A549 (cell line): ENCODE results near the gene RXFP2. TPM values are rescaled to one million over a fixed set of nuclear protein-coding genes. Genes with fewer than 3 reads are reported as not detected.

Experiments used
- ATAC-seq, 2 experiments: fragments of 200-7000 bp in 1 of 2; fragments of >200 bp in 1 of 2; cut with Nextera tagmentation in 1 of 2; cut with Tn5 transposase in 1 of 2; 3 replicates each; pipeline versions ENCODE4 v1.8.0 to v1.9.1; 2018 to 2020; ENCODE audit warnings: mild to moderate bottlenecking in 1 of 2, moderate library complexity in 1 of 2
- CTCF ChIA-PET: fragments of 300-600 bp; sonication (Branson Sonifier 250); formaldehyde crosslinking; extraction: SDS; loops from one replicate; lab custom pipeline; 2021; ENCODE audit warnings: antibody characterized with exemption, inconsistent platforms; lab: Yijun Ruan, JAX
- POLR2A ChIA-PET: fragments of 350-600 bp; formaldehyde crosslinking; extraction: SDS; loops from one replicate; lab custom pipeline; 2021; ENCODE audit warnings: antibody characterized with exemption, inconsistent platforms; lab: Yijun Ruan, JAX
- DNase-seq, 2 experiments: peaks; one replicate each; pipeline versions ENCODE4 v3.0.0 to v3.0.0-alpha.2; 2011 to 2016; ENCODE audit warnings: low read depth in 1 of 2, low spot score in 1 of 2
- FAIRE-seq: peaks from 2 replicates; lab custom pipeline; 2011; peaks lifted over from hg19 to GRCh38; lab: Jason Lieb, UNC
- H3K27ac ChIP-seq, 2 experiments: fragments of >200 bp; sonication (Bioruptor Twin); formaldehyde crosslinking; 3 replicates each; pipeline ENCODE4 v1.5.1; 2016 to 2017
- H3K4me1 ChIP-seq: fragments of >200 bp; sonication (Bioruptor Twin); formaldehyde crosslinking; 3 replicates; pipeline ENCODE4 v1.6.1; 2016
- H3K4me2 ChIP-seq: fragments of >200 bp; sonication (Bioruptor Twin); formaldehyde crosslinking; 3 replicates; pipeline ENCODE4 v1.6.1; 2016
- H3K4me3 ChIP-seq: fragments of >200 bp; sonication (Bioruptor Twin); formaldehyde crosslinking; 3 replicates; pipeline ENCODE4 v1.5.1; 2016
- H3K9me3 ChIP-seq: fragments of >200 bp; sonication (Bioruptor Twin); formaldehyde crosslinking; 3 replicates; pipeline ENCODE4 v1.6.1; 2016
- BCL3 ChIP-seq: fragments of >200 bp; sonication (Bioruptor Twin); formaldehyde crosslinking; IDR thresholded peaks from 3 replicates; pipeline ENCODE4 v1.6.1; 2016
- BHLHE40 ChIP-seq: IDR thresholded peaks from 2 replicates; pipeline ENCODE4 v1.6.1; 2012; ENCODE audit warnings: low read depth, low read length, inconsistent platforms
- CBX8 ChIP-seq: fragments of 200-600 bp; sonication (generic); IDR thresholded peaks from 2 replicates; pipeline ENCODE4 v1.6.1; 2016
- CHD2 ChIP-seq: fragments of 150-350 bp; IDR thresholded peaks from 2 replicates; pipeline ENCODE4 v1.6.1; 2014; ENCODE audit warnings: low read length; ENCODE audit not compliant: partially characterized antibody
- CHD4 ChIP-seq: fragments of 200-600 bp; sonication (generic); IDR thresholded peaks from 2 replicates; pipeline ENCODE4 v1.6.1; 2016; ENCODE audit warnings: antibody characterized with exemption, mild to moderate bottlenecking, borderline replicate concordance
- E2F6 ChIP-seq: IDR thresholded peaks from 2 replicates; pipeline ENCODE4 v1.6.1; 2012; ENCODE audit warnings: low read depth, borderline replicate concordance
- EP300 ChIP-seq, 2 experiments: fragments of >200 bp; sonication (Bioruptor Twin); formaldehyde crosslinking; IDR thresholded peaks; 2 replicates in 1 of 2; 3 replicates in 1 of 2; pipeline ENCODE4 v1.6.1; 2016 to 2017
- ESRRA ChIP-seq: fragments of 150-350 bp; IDR thresholded peaks from 2 replicates; pipeline ENCODE4 v1.6.1; 2014; ENCODE audit warnings: mild to moderate bottlenecking, low read length, borderline replicate concordance
- FOXS1 ChIP-seq: fragments of 250-450 bp; sonication (Bioruptor Pico); IDR thresholded peaks from 2 replicates; pipeline ENCODE4 v1.5.0; 2020; ENCODE audit warnings: mild to moderate bottlenecking, moderate library complexity
- HEYL ChIP-seq: fragments of 250-450 bp; sonication (Bioruptor Pico); IDR thresholded peaks from 2 replicates; pipeline ENCODE4 v1.8.0; 2021; ENCODE audit warnings: mild to moderate bottlenecking, moderate library complexity
- HOXB5 ChIP-seq: fragments of 250-450 bp; sonication (Bioruptor Pico); IDR thresholded peaks from 2 replicates; pipeline ENCODE4 v1.5.0; 2020; ENCODE audit warnings: mild to moderate bottlenecking, moderate library complexity
- JUN ChIP-seq, 2 experiments: fragments of >200 bp; sonication (Bioruptor Twin); formaldehyde crosslinking; IDR thresholded peaks; 2 replicates in 1 of 2; 3 replicates in 1 of 2; pipeline ENCODE4 v1.6.1; 2016 to 2017
- KDM1A ChIP-seq: fragments of 200-600 bp; sonication (generic); IDR thresholded peaks from 2 replicates; pipeline ENCODE4 v1.6.1; 2016; ENCODE audit warnings: low read depth, mild to moderate bottlenecking
- KDM5A ChIP-seq: fragments of 200-600 bp; sonication (generic); IDR thresholded peaks from 2 replicates; pipeline ENCODE4 v1.6.1; 2016; ENCODE audit warnings: antibody characterized with exemption, mild to moderate bottlenecking
- NFE2L2 ChIP-seq: fragments of 150-350 bp; conservative IDR thresholded peaks from 2 replicates; pipeline ENCODE4 v1.6.1; 2014; ENCODE audit warnings: low read length
- NR3C1 ChIP-seq: fragments of >200 bp; sonication (Bioruptor Twin); formaldehyde crosslinking; IDR thresholded peaks from 3 replicates; pipeline ENCODE4 v1.6.1; 2017
- PHF8 ChIP-seq: fragments of 200-600 bp; sonication (generic); IDR thresholded peaks from 2 replicates; pipeline ENCODE4 v1.6.1; 2016; ENCODE audit warnings: low read depth, mild to moderate bottlenecking, antibody characterized with exemption, moderate library complexity, borderline replicate concordance
- POLR2A ChIP-seq: IDR thresholded peaks from 2 replicates; pipeline ENCODE4 v1.6.1; 2012; ENCODE audit warnings: mild to moderate bottlenecking, low read length
- RFX5 ChIP-seq: fragments of 450-650 bp; IDR thresholded peaks from 2 replicates; pipeline ENCODE4 v1.7.1; 2014; ENCODE audit warnings: antibody characterized with exemption, mild to moderate bottlenecking, moderate library complexity
- RNF2 ChIP-seq: fragments of 200-600 bp; sonication (generic); IDR thresholded peaks from 2 replicates; pipeline ENCODE4 v1.6.1; 2016; ENCODE audit warnings: low read depth, mild to moderate bottlenecking, antibody characterized with exemption, moderate library complexity, borderline replicate concordance
- SMC3 ChIP-seq: fragments of >200 bp; sonication (Bioruptor Twin); formaldehyde crosslinking; IDR thresholded peaks from 3 replicates; pipeline ENCODE4 v1.6.1; 2018; ENCODE audit warnings: inconsistent platforms
- SREBF2 ChIP-seq: fragments of 450-650 bp; IDR thresholded peaks from 2 replicates; pipeline ENCODE4 v1.6.1; 2014; ENCODE audit warnings: mild to moderate bottlenecking, moderate library complexity
- ZC3H11A ChIP-seq: fragments of 450-650 bp; IDR thresholded peaks from 2 replicates; pipeline ENCODE4 v1.6.1; 2014; ENCODE audit warnings: antibody characterized with exemption, mild to moderate bottlenecking
- ZSCAN20 ChIP-seq: fragments of 250-450 bp; sonication (Bioruptor Pico); IDR thresholded peaks from 2 replicates; pipeline ENCODE4 v1.8.0; 2022; ENCODE audit warnings: mild to moderate bottlenecking, moderate library complexity
- WGBS: methylation state at CpG from one replicate; pipeline ENCODE4 v1.1.6; 2017; ENCODE audit errors: missing lambda C conversion rate; 5-methylcytosine and 5-hydroxymethylcytosine counted together
- polyA plus RNA-seq, 4 experiments: library from polyadenylated mRNA; depleted of rRNA in 3 of 4; stranded (reverse); fragments of >200 nt; fragmentation: RNase III in 1 of 4; extraction: RNeasy Plus Mini Kit Qiagen cat#74134 plus additional on column Dnase treatment in 1 of 4; gene quantifications; 2 replicates in 3 of 4; 3 replicates in 1 of 4; pipeline ENCODE4 v1.2.3, GENCODE V29; 2011 to 2017
- TF ChIP-seq, protein P1 (sequence below): fragments of >200 bp; sonication (Bioruptor Twin); formaldehyde crosslinking; IDR thresholded peaks from 2 replicates; pipeline ENCODE4 v1.6.1; 2016
- TF ChIP-seq, protein P2 (sequence below): fragments of >200 bp; sonication (Bioruptor Twin); formaldehyde crosslinking; IDR thresholded peaks from 3 replicates; pipeline ENCODE4 v1.5.1; 2016
- TF ChIP-seq, protein P3 (sequence below): fragments of 250-450 bp; sonication (Bioruptor Pico); IDR thresholded peaks from 2 replicates; pipeline ENCODE4 v1.5.0; 2020; ENCODE audit warnings: low read depth, mild to moderate bottlenecking, moderate library complexity
- TF ChIP-seq, protein P4 (sequence below): fragments of 250-450 bp; sonication (Bioruptor Pico); IDR thresholded peaks from 2 replicates; pipeline ENCODE4 v1.5.0; 2021; ENCODE audit warnings: mild to moderate bottlenecking, moderate library complexity, borderline replicate concordance

The RXFP2 gene
- polyA plus RNA-seq, 2 of the 4 experiments (the other 2 are of a cell fraction): not detected

DNA sequence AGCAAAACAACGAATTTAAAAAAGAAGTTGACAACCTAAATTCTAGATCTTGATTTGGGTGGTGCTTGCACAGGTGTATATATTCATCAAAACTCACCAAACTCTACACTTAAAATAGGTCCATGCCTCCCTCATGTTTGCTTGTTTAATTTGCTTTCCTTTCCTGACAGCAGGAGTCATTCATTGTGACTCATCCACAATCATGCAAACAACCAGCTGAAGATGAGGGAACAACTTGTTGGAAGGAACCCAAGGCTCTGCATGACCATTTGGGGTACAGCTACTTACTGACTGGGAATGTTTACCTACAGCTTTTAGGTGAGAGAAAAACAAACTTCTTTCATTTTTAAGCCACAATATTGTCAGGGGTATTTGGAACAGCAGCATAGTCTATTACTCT lies 96.6 kb downstream of the RXFP2 start:
- WGBS: 30% methylated on average over 1 of the region's 1 CpG
- POLR2A ChIA-PET: no interaction called here
- Histone ChIP-seq H3K4me1 (no peaks in the 10 kb centered on the region), H3K27ac (no peak overlapping the region), H3K9me3 (no peaks in the 10 kb centered on the region), H3K4me3 (no peak overlapping the region), H3K4me2 (no peak overlapping the region)
- FAIRE-seq: no peak
- CTCF ChIA-PET: no interaction called here
- no peak for DNase-seq
- TF ChIP-seq E2F6 (no peak), CBX8 (no peak), HEYL (no peak), EP300 (IDR thresholded peaks at IDR 0.05) (no peak), CHD2 (no peak), ZSCAN20 (no peak), JUN (IDR thresholded peaks at IDR 0.05) (no peak), KDM5A (no peak), RNF2 (no peak), NR3C1 (no peak)
- TF ChIP-seq, protein P1, sequence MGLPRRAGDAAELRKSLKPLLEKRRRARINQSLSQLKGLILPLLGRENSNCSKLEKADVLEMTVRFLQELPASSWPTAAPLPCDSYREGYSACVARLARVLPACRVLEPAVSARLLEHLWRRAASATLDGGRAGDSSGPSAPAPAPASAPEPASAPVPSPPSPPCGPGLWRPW: no peak
- TF ChIP-seq, protein P2, sequence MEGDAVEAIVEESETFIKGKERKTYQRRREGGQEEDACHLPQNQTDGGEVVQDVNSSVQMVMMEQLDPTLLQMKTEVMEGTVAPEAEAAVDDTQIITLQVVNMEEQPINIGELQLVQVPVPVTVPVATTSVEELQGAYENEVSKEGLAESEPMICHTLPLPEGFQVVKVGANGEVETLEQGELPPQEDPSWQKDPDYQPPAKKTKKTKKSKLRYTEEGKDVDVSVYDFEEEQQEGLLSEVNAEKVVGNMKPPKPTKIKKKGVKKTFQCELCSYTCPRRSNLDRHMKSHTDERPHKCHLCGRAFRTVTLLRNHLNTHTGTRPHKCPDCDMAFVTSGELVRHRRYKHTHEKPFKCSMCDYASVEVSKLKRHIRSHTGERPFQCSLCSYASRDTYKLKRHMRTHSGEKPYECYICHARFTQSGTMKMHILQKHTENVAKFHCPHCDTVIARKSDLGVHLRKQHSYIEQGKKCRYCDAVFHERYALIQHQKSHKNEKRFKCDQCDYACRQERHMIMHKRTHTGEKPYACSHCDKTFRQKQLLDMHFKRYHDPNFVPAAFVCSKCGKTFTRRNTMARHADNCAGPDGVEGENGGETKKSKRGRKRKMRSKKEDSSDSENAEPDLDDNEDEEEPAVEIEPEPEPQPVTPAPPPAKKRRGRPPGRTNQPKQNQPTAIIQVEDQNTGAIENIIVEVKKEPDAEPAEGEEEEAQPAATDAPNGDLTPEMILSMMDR: no peak
- no peak for ATAC-seq

- Histone ChIP-seq H3K4me1 (no peaks in the 10 kb centered on the region), H3K9me3 (no peaks in the 10 kb centered on the region; the same call in 2 of the 3 replicates), H3K27ac (no peak overlapping the region)
- DNase-seq (no peak), ATAC-seq (no peak)
- WGBS: 11% methylated on average over 6 of the region's 6 CpGs
- CTCF ChIA-PET: no interaction called here
- POLR2A ChIA-PET: no interaction called here
- TF ChIP-seq ZC3H11A (no peak), SREBF2 (no peak), RFX5 (no peak), HOXB5 (CRISPR knock-in tag) (no peak), CHD2 (no peak)
- TF ChIP-seq, protein P1: no peak
- TF ChIP-seq, all 56 proteins: peak for 0
- FAIRE-seq: no peak
- Histone ChIP-seq H3K4me2 (no peak overlapping the region), H3K4me3 (no peak overlapping the region)
Observed at GRCh38 chr13:31843044-31843443, 103.7 kb downstream of the RXFP2 start.

- ChIA-PET POLR2A (no interaction called here), CTCF (no interaction called here)
- Histone ChIP-seq H3K4me1 (no peaks in the 10 kb centered on the region), H3K4me3 (peak overlapping the region; percentile 61), H3K27ac (0 out of 6 replicates have a peak overlapping the region, but pooled peaks of 1 of the 2 experiments have one; percentile 10), H3K9me3 (no peaks in the 10 kb centered on the region; the same call in 2 of the 3 replicates), H3K4me2 (peak overlapping the region; percentile 77)
- DNase-seq: peak; percentile 10 to 63
- 2% methylated on average over 16 of the region's 74 CpGs for WGBS
- ATAC-seq: peak; percentile 93 to 100
- no peak for FAIRE-seq
- TF ChIP-seq CBX8 (no peak), NFE2L2 (no peak), POLR2A (no peak), CHD4 (no peak), FOXS1 (CRISPR knock-in tag) (no peak), ESRRA (no peak), HOXB5 (CRISPR knock-in tag) (no peak), SREBF2 (no peak), SMC3 (no peak), BCL3 (no peak), BHLHE40 (no peak), CHD2 (no peak), KDM1A (no peak), PHF8 (no peak)
- TF ChIP-seq, protein P3, sequence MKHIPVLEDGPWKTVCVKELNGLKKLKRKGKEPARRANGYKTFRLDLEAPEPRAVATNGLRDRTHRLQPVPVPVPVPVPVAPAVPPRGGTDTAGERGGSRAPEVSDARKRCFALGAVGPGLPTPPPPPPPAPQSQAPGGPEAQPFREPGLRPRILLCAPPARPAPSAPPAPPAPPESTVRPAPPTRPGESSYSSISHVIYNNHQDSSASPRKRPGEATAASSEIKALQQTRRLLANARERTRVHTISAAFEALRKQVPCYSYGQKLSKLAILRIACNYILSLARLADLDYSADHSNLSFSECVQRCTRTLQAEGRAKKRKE (CRISPR knock-in tag): no peak
- TF ChIP-seq, protein P4, sequence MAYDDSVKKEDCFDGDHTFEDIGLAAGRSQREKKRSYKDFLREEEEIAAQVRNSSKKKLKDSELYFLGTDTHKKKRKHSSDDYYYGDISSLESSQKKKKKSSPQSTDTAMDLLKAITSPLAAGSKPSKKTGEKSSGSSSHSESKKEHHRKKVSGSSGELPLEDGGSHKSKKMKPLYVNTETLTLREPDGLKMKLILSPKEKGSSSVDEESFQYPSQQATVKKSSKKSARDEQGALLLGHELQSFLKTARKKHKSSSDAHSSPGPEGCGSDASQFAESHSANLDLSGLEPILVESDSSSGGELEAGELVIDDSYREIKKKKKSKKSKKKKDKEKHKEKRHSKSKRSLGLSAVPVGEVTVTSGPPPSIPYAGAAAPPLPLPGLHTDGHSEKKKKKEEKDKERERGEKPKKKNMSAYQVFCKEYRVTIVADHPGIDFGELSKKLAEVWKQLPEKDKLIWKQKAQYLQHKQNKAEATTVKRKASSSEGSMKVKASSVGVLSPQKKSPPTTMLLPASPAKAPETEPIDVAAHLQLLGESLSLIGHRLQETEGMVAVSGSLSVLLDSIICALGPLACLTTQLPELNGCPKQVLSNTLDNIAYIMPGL: no peak
Observed at GRCh38 chr13:31846182-31846938, 107.0 kb downstream of the RXFP2 start.
